Measurements from ENCODE around the gene TOM1.

TOM1 gene

GRCh38 chr22:35327690-35328471 is 28.2 kb downstream of the TOM1 start:
- DNase-seq (ENCODE audit: low spot score), result no peak
- no peak for TF ChIP-seq CTCF (IDR thresholded peaks at IDR 0.05; ENCODE audit: extremely low read depth, insufficient read depth, missing control alignments)
- in situ Hi-C loops (cut with MboI; ENCODE audit: low pct_unique_long_range_greater_than_20kb, low sequenced_read_pairs, unreplicated experiment), result no loop called here

- in situ Hi-C loops (cut with MboI; ENCODE audit: low pct_unique_long_range_greater_than_20kb, low sequenced_read_pairs, unreplicated experiment), result no loop called here
- no peak for DNase-seq (ENCODE audit: low spot score)
- no peak for TF ChIP-seq CTCF (IDR thresholded peaks at IDR 0.05; ENCODE audit: extremely low read depth, insufficient read depth, missing control alignments)
These were observed 28.8 kb downstream of the TOM1 start for GRCh38 chr22:35328472-35328885.

GRCh38 chr22:35329114-35329847 is 29.6 kb downstream of the TOM1 start:
- no peak for DNase-seq (ENCODE audit: low spot score)
- in situ Hi-C loops (cut with MboI; ENCODE audit: low pct_unique_long_range_greater_than_20kb, low sequenced_read_pairs, unreplicated experiment), result no loop called here
- TF ChIP-seq CTCF (IDR thresholded peaks at IDR 0.05; ENCODE audit: extremely low read depth, insufficient read depth, missing control alignments), result peak; percentile 23

GRCh38 chr22:35330258-35330861 is 30.7 kb downstream of the TOM1 start:
- TF ChIP-seq CTCF (IDR thresholded peaks at IDR 0.05; ENCODE audit: extremely low read depth, insufficient read depth, missing control alignments), result no peak
- no peak for DNase-seq (ENCODE audit: low spot score)
- in situ Hi-C loops (cut with MboI; ENCODE audit: low pct_unique_long_range_greater_than_20kb, low sequenced_read_pairs, unreplicated experiment), result no loop called here

- TF ChIP-seq CTCF (IDR thresholded peaks at IDR 0.05; ENCODE audit: extremely low read depth, insufficient read depth, missing control alignments), result no peak
- DNase-seq (ENCODE audit: low spot score), result no peak
- in situ Hi-C loops (cut with MboI; ENCODE audit: low pct_unique_long_range_greater_than_20kb, low sequenced_read_pairs, unreplicated experiment), result no loop called here
These were observed 32.6 kb downstream of the TOM1 start for GRCh38 chr22:35332278-35332677.

GRCh38 chr22:35333220-35333619 is 33.5 kb downstream of the TOM1 start:
- in situ Hi-C loops (cut with MboI; ENCODE audit: low pct_unique_long_range_greater_than_20kb, low sequenced_read_pairs, unreplicated experiment), result no loop called here
- TF ChIP-seq CTCF (IDR thresholded peaks at IDR 0.05; ENCODE audit: extremely low read depth, insufficient read depth, missing control alignments), result no peak
- no peak for DNase-seq (ENCODE audit: low spot score)

All from GM13977 (cell line).